HepG2 (cell line): Measurements from ENCODE around the gene MRPL20. TPM values are rescaled to one million over a fixed set of nuclear protein-coding genes. Genes with fewer than 3 reads are reported as not detected.

Experiments
- CEBPB ChIP-seq: IDR thresholded peaks from 2 replicates; pipeline ENCODE4 v1.6.1; 2011; ENCODE audit warnings: low read depth, low read length, improper control_type of control experiment, borderline replicate concordance
- KAT8 ChIP-seq: IDR thresholded peaks from 2 replicates; pipeline ENCODE4 v1.6.1; 2016; ENCODE audit warnings: missing genetic modification reagents, missing compliant biosample characterization
- KDM2A ChIP-seq: sonication (generic); formaldehyde crosslinking; IDR thresholded peaks from 2 replicates; pipeline ENCODE4 v1.4.0; 2020; ENCODE audit warnings: low read depth, missing genetic modification reagents, borderline replicate concordance
- MAZ ChIP-seq, 2 experiments: sonication (generic) in 1 of 2; formaldehyde crosslinking in 1 of 2; IDR thresholded peaks; 2 replicates each; pipeline versions ENCODE4 v1.5.0 to v1.6.1; 2012 to 2020; ENCODE audit warnings: low read depth in 2 of 2, mild to moderate bottlenecking in 2 of 2, borderline replicate concordance in 1 of 2, improper control_type of control experiment in 1 of 2, low read length in 1 of 2, missing genetic modification reagents in 1 of 2, moderate library complexity in 1 of 2
- SAP130 ChIP-seq: IDR thresholded peaks from 2 replicates; pipeline ENCODE4 v1.6.1; 2016; ENCODE audit warnings: low read depth
- ZBTB1 ChIP-seq: sonication (generic); formaldehyde crosslinking; IDR thresholded peaks from 2 replicates; pipeline ENCODE4 v1.4.0; 2020; ENCODE audit warnings: missing genetic modification reagents, borderline replicate concordance
- ZBTB10 ChIP-seq: sonication (generic); formaldehyde crosslinking; IDR thresholded peaks from 2 replicates; pipeline ENCODE4 v1.4.0; 2020; ENCODE audit warnings: missing genetic modification reagents, borderline replicate concordance
- ZMAT3 ChIP-seq: sonication (generic); formaldehyde crosslinking; conservative IDR thresholded peaks from 2 replicates; pipeline ENCODE4 v1.7.0; 2021; ENCODE audit warnings: missing genetic modification reagents
- ZNF235 ChIP-seq: sonication (generic); formaldehyde crosslinking; IDR thresholded peaks from 2 replicates; pipeline ENCODE4 v1.8.1; 2023; ENCODE audit warnings: mild to moderate bottlenecking, missing genetic modification reagents, borderline replicate concordance
- ZNF263 ChIP-seq: sonication (generic); formaldehyde crosslinking; IDR thresholded peaks from 2 replicates; pipeline ENCODE4 v1.4.0; 2020; ENCODE audit warnings: missing genetic modification reagents
- ZNF333 ChIP-seq: sonication (generic); formaldehyde crosslinking; IDR thresholded peaks from 2 replicates; pipeline ENCODE4 v1.4.0; 2020; ENCODE audit warnings: mild to moderate bottlenecking, missing genetic modification reagents, borderline replicate concordance
- ZNF343 ChIP-seq: sonication (generic); formaldehyde crosslinking; IDR thresholded peaks from 2 replicates; pipeline ENCODE4 v1.4.0; 2020; ENCODE audit warnings: mild to moderate bottlenecking, missing genetic modification reagents
- ZNF430 ChIP-seq: sonication (generic); formaldehyde crosslinking; IDR thresholded peaks from 2 replicates; pipeline ENCODE4 v1.9.0; 2021; ENCODE audit warnings: mild to moderate bottlenecking, missing genetic modification reagents
- ZNF543 ChIP-seq: sonication (generic); formaldehyde crosslinking; IDR thresholded peaks from 2 replicates; pipeline ENCODE4 v1.4.0; 2020; ENCODE audit warnings: mild to moderate bottlenecking, missing genetic modification reagents
- ZNF598 ChIP-seq: sonication (generic); formaldehyde crosslinking; IDR thresholded peaks from 2 replicates; pipeline ENCODE4 v1.5.1; 2020; ENCODE audit warnings: mild to moderate bottlenecking, missing genetic modification reagents, borderline replicate concordance
- ZNF609 ChIP-seq: sonication (generic); formaldehyde crosslinking; IDR thresholded peaks from 2 replicates; pipeline ENCODE4 v1.4.0; 2020; ENCODE audit warnings: mild to moderate bottlenecking, missing genetic modification reagents, borderline replicate concordance
- ZNF766 ChIP-seq: sonication (generic); formaldehyde crosslinking; IDR thresholded peaks from 2 replicates; pipeline ENCODE4 v1.5.0; 2020; ENCODE audit warnings: missing genetic modification reagents, borderline replicate concordance
- ZNF773 ChIP-seq: sonication (generic); formaldehyde crosslinking; IDR thresholded peaks from 2 replicates; pipeline ENCODE4 v1.4.0; 2020; ENCODE audit warnings: missing genetic modification reagents, borderline replicate concordance
- ZSCAN29 ChIP-seq: sonication (generic); formaldehyde crosslinking; conservative IDR thresholded peaks from 2 replicates; pipeline ENCODE4 v1.4.0; 2020; ENCODE audit warnings: mild to moderate bottlenecking, missing genetic modification reagents
- polyA plus RNA-seq, 8 experiments: library from polyadenylated mRNA; depleted of rRNA in 3 of 8; stranded (reverse) in 7 of 8; unstranded in 1 of 8; fragments of >200 nt; fragmentation: Illumina TruSeq in 4 of 8; extraction: Trizol in 4 of 8; gene quantifications; 2 replicates each; pipeline versions ENCODE4 v1.2.1 to v1.2.3, GENCODE V29; 2011 to 2016; ENCODE audit warnings: low read depth in 4 of 8, missing spikeins in 1 of 8, mixed read lengths in 1 of 8; ENCODE audit not compliant: insufficient read depth in 1 of 8
- total RNA-seq, 5 experiments: library from RNA; depleted of rRNA; stranded (reverse); fragments of >200 nt; fragmentation: Illumina TruSeq; extraction: Trizol; gene quantifications; 2 replicates each; pipeline ENCODE4 v1.2.3, GENCODE V29; 2016; ENCODE audit warnings: low read depth in 1 of 5

The MRPL20 gene
- total and polyA plus RNA-seq, 2 of the 13 experiments (the other 11 are each of a cell fraction or from before 2014, with no cell fraction given): 59.2 to 127 TPM

- TF ChIP-seq ZBTB10 (CRISPR knock-in tag) (peak; percentile 84), ZNF766 (CRISPR knock-in tag) (no peak), ZNF430 (peak; percentile 65; the same call in 1 of the 2 replicates), ZNF235 (peak; percentile 81; the same call in 1 of the 2 replicates), KDM2A (CRISPR knock-in tag) (peak; percentile 59; the same call in 1 of the 2 replicates), KAT8 (0 out of 2 replicates have a peak, but pooled peaks have one; percentile 27), ZNF773 (no peak), ZNF598 (0 out of 2 replicates have a peak, but pooled peaks have one; percentile 26), SAP130 (CRISPR knock-in tag) (peak; percentile 59), ZMAT3 (CRISPR knock-in tag) (no peak), ZNF543 (CRISPR knock-in tag) (peak; percentile 81), ZNF263 (CRISPR knock-in tag) (peak; percentile 46; the same call in 1 of the 2 replicates), MAZ (IDR thresholded peaks at IDR 0.05; ENCODE audit: borderline replicate concordance, low read depth, low read length) (no peak), MAZ (CRISPR knock-in tag; IDR thresholded peaks at IDR 0.05; ENCODE audit: low read depth) (peak; percentile 74), ZNF609 (CRISPR knock-in tag) (peak; percentile 82), ZBTB1 (no peak), CEBPB (no peak), ZNF343 (CRISPR knock-in tag) (0 out of 2 replicates have a peak, but pooled peaks have one; percentile 20), ZSCAN29 (0 out of 2 replicates have a peak, but pooled peaks have one; percentile 64), ZNF333 (peak; percentile 26; the same call in 1 of the 2 replicates)
These were observed 47.2 kb downstream of the MRPL20 start (continued) for GRCh38 chr1:1359664-1360468.
